Measurements from ENCODE around the gene IL17B. TPM values are rescaled to one million over a fixed set of nuclear protein-coding genes. Genes with fewer than 3 reads are reported as not detected.

IL17B gene
- total RNA-seq, 3 donors from 2014 or later, result 0.64 to 5.6 (median 5.4) TPM

GRCh38 chr5:149418910-149419531 lies 39.9 kb upstream of the IL17B start:
- peak overlapping the region in 1 of 3 donors; percentile 22 for H3K4me3 ChIP-seq
- no peaks in the 10 kb centered on the region for H3K36me3 ChIP-seq
- H3K9me3 ChIP-seq, result no peaks in the 10 kb centered on the region
- no peaks in the 10 kb centered on the region for H3K27me3 ChIP-seq
- intact Hi-C loops (cut with DNase I; ENCODE audit: low total_unique reads), result no loop called here
- peak overlapping the region; percentile 72 to 92 for H3K27ac ChIP-seq
- TF ChIP-seq POLR2A (IDR thresholded peaks at IDR 0.05) (no peak), CTCF (IDR thresholded peaks at IDR 0.05) (no peak), POLR2AphosphoS5 (IDR thresholded peaks at IDR 0.05) (no peak)
- H3K4me1 ChIP-seq, result peaks cover 0 to 30% of the 10 kb centered on the region in 2 donors
- no peak for DNase-seq (ENCODE audit: low spot score in 2 of 2)

- Histone ChIP-seq H3K4me3 (peak overlapping the region in 1 of 3 donors; percentile 76), H3K27ac (peak overlapping the region; percentile 69 to 92), H3K9me3 (no peaks in the 10 kb centered on the region), H3K36me3 (no peaks in the 10 kb centered on the region), H3K4me1 (peaks cover 0 to 24% of the 10 kb centered on the region in 2 donors), H3K27me3 (no peaks in the 10 kb centered on the region)
- DNase-seq (ENCODE audit: low spot score in 2 of 2), result no peak
- TF ChIP-seq POLR2AphosphoS5 (IDR thresholded peaks at IDR 0.05), result no peak
- no peak for TF ChIP-seq CTCF (IDR thresholded peaks at IDR 0.05)
- no peak for TF ChIP-seq POLR2A (IDR thresholded peaks at IDR 0.05)
- intact Hi-C loops (cut with DNase I; ENCODE audit: low total_unique reads), result no loop called here
Measured at GRCh38 chr5:149417711-149418368, 38.7 kb upstream of the IL17B start.

GRCh38 chr5:149416987-149417710 lies 38.1 kb upstream of the IL17B start:
- no peaks in the 10 kb centered on the region for H3K36me3 ChIP-seq

GRCh38 chr5:149415066-149415967 lies 36.2 kb upstream of the IL17B start:
- Histone ChIP-seq H3K27ac (peak overlapping the region; percentile 69 to 92), H3K36me3 (no peaks in the 10 kb centered on the region), H3K27me3 (no peaks in the 10 kb centered on the region), H3K9me3 (no peaks in the 10 kb centered on the region), H3K4me1 (peaks cover 0 to 16% of the 10 kb centered on the region in 2 donors), H3K4me3 (peak overlapping the region in 2 of 3 donors; percentile 67 to 76)
- TF ChIP-seq CTCF (IDR thresholded peaks at IDR 0.05), result no peak
- no peak for TF ChIP-seq POLR2AphosphoS5 (IDR thresholded peaks at IDR 0.05)
- no peak for TF ChIP-seq POLR2A (IDR thresholded peaks at IDR 0.05)
- no peak for DNase-seq (ENCODE audit: low spot score in 2 of 2)
- intact Hi-C loops (cut with DNase I; ENCODE audit: low total_unique reads), result no loop called here

More at GRCh38 chr5:149416987-149417710, 38.1 kb upstream of the IL17B start:
- Histone ChIP-seq H3K4me3 (peak overlapping the region in 2 of 3 donors; percentile 6 to 76), H3K27ac (peak overlapping the region; percentile 69 to 92), H3K4me1 (peaks cover 0 to 17% of the 10 kb centered on the region in 2 donors), H3K27me3 (no peaks in the 10 kb centered on the region), H3K9me3 (no peaks in the 10 kb centered on the region)
- no peak for TF ChIP-seq CTCF (IDR thresholded peaks at IDR 0.05)
- peak in 1 of 3 donors; percentile 22 for TF ChIP-seq POLR2AphosphoS5 (IDR thresholded peaks at IDR 0.05)
- intact Hi-C loops (cut with DNase I; ENCODE audit: low total_unique reads), result no loop called here
- no peak for DNase-seq (ENCODE audit: low spot score in 2 of 2)

Measured in breast epithelium (tissue), 4 donors.